PFSK-1 (cell line): ENCODE results near the gene GABRA4.

ENCODE experiments used
- FOXP2 ChIP-seq: optimal IDR thresholded peaks from 2 replicates; pipeline ENCODE3; 2011; ENCODE audit warnings: borderline replicate concordance, control low read depth, inconsistent platforms; ENCODE audit not compliant: insufficient read depth; ENCODE audit errors: extremely low read length, extremely low read depth
- POLR2AphosphoS5 ChIP-seq: IDR thresholded peaks from 2 replicates; pipeline ENCODE4 v1.6.1; 2012; ENCODE audit warnings: low read depth, mild to moderate bottlenecking, control low read depth, low read length, moderate library complexity
- SIN3A ChIP-seq: IDR thresholded peaks from 2 replicates; pipeline ENCODE4 v1.6.1; 2012; ENCODE audit warnings: mild to moderate bottlenecking, low read length, moderate library complexity, borderline replicate concordance; ENCODE audit not compliant: insufficient read depth
- TAF1 ChIP-seq: IDR thresholded peaks from 2 replicates; pipeline ENCODE4 v1.6.1; 2012; ENCODE audit warnings: low read length, control low read depth, borderline replicate concordance; ENCODE audit not compliant: insufficient read depth
- TF ChIP-seq, protein P1 (sequence below), 2 experiments: IDR thresholded peaks; 2 replicates each; pipeline versions ENCODE4 v1.6.1 to v1.8.0; 2011 to 2012; ENCODE audit warnings: low read depth in 2 of 2, low read length in 2 of 2, control low read depth in 1 of 2, inconsistent platforms in 1 of 2, mild to moderate bottlenecking in 1 of 2, moderate library complexity in 1 of 2; ENCODE audit not compliant: insufficient read depth in 1 of 2

The GABRA4 gene

GRCh38 chr4:47012676-47013075 is 19.3 kb upstream of the GABRA4 start:
- TF ChIP-seq TAF1 (no peak), FOXP2 (no peak), SIN3A (no peak)
- TF ChIP-seq, protein P1, sequence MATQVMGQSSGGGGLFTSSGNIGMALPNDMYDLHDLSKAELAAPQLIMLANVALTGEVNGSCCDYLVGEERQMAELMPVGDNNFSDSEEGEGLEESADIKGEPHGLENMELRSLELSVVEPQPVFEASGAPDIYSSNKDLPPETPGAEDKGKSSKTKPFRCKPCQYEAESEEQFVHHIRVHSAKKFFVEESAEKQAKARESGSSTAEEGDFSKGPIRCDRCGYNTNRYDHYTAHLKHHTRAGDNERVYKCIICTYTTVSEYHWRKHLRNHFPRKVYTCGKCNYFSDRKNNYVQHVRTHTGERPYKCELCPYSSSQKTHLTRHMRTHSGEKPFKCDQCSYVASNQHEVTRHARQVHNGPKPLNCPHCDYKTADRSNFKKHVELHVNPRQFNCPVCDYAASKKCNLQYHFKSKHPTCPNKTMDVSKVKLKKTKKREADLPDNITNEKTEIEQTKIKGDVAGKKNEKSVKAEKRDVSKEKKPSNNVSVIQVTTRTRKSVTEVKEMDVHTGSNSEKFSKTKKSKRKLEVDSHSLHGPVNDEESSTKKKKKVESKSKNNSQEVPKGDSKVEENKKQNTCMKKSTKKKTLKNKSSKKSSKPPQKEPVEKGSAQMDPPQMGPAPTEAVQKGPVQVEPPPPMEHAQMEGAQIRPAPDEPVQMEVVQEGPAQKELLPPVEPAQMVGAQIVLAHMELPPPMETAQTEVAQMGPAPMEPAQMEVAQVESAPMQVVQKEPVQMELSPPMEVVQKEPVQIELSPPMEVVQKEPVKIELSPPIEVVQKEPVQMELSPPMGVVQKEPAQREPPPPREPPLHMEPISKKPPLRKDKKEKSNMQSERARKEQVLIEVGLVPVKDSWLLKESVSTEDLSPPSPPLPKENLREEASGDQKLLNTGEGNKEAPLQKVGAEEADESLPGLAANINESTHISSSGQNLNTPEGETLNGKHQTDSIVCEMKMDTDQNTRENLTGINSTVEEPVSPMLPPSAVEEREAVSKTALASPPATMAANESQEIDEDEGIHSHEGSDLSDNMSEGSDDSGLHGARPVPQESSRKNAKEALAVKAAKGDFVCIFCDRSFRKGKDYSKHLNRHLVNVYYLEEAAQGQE (IDR thresholded peaks at IDR 0.05; ENCODE audit: insufficient read depth in 1 of 2, low read depth in 2 of 2, low read length in 2 of 2) = no peak

DNA sequence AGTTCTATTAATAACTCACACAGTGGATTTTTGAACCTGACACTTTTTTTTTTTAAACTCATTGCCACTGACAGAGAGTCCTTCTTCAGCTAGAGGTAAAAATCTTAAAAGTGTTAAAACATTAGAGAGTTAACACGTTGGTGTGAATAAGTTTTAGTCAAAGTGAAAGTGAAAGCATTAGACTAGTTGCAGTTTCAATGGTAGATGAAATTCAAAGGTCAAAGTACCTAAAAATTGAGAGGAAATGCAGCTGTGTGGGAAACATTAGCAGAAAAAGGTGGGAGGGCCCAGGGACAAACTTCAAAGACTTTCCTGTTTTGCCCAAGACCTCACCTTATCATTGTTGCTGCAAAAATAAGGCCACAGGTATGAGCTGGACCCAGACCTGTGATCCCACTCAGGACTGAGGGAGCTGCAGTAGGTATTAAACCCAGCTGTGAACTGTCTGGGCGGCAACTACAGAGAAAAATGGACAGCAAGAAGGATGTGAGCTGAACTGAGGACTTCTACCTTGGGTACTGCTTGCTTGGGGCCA is 17.6 kb upstream of the GABRA4 start:
- TF ChIP-seq SIN3A (no peak), FOXP2 (no peak), POLR2AphosphoS5 (no peak), TAF1 (no peak)
- TF ChIP-seq, protein P1 (IDR thresholded peaks at IDR 0.05; ENCODE audit: insufficient read depth in 1 of 2, low read depth in 2 of 2, low read length in 2 of 2) = no peak

GRCh38 chr4:47010347-47010911 is 17.0 kb upstream of the GABRA4 start:
- no peak for TF ChIP-seq TAF1
- TF ChIP-seq FOXP2 = no peak
- no peak for TF ChIP-seq POLR2AphosphoS5
- no peak for TF ChIP-seq SIN3A

GRCh38 chr4:47002580-47002979 is 9.2 kb upstream of the GABRA4 start:
- TF ChIP-seq, protein P1 (IDR thresholded peaks at IDR 0.05; ENCODE audit: insufficient read depth in 1 of 2, low read depth in 2 of 2, low read length in 2 of 2) = no peak
- no peak for TF ChIP-seq TAF1
- TF ChIP-seq POLR2AphosphoS5 = no peak
- TF ChIP-seq FOXP2 = no peak
- no peak for TF ChIP-seq SIN3A

GRCh38 chr4:47000406-47000805 is 7.0 kb upstream of the GABRA4 start:
- TF ChIP-seq POLR2AphosphoS5 (no peak), SIN3A (no peak), FOXP2 (no peak), TAF1 (no peak)
- TF ChIP-seq, protein P1 (IDR thresholded peaks at IDR 0.05; ENCODE audit: insufficient read depth in 1 of 2, low read depth in 2 of 2, low read length in 2 of 2) = no peak
